HepG2 (cell line): Measurements from ENCODE around the gene NEK9. TPM values are rescaled to one million over a fixed set of nuclear protein-coding genes. Genes with fewer than 3 reads are reported as not detected.

Source experiments
- ATAC-seq: fragments of 200-7000 bp; cut with Tn5 transposase; 3 replicates; pipeline ENCODE4 v1.9.1; 2020; ENCODE audit warnings: mild to moderate bottlenecking, moderate library complexity
- BruUV-seq: library from RNA; stranded (reverse); fragments of 400-500 nt; replicated peaks from 2 replicates; lab custom pipeline; 2021; lab: Mats Ljungman, UMichigan
- CTCF ChIA-PET: fragments of 300-600 bp; formaldehyde crosslinking; extraction: SDS; loops from one replicate; lab custom pipeline; 2021; ENCODE audit warnings: low total read pairs, inconsistent platforms, low intra/inter-chr PET ratio; lab: Yijun Ruan, JAX
- POLR2A ChIA-PET: fragments of 350-600 bp; sonication (Branson Sonifier 250); formaldehyde crosslinking; loops from one replicate; lab custom pipeline; 2020; ENCODE audit warnings: antibody characterized with exemption, inconsistent platforms; lab: Yijun Ruan, JAX
- DNase-seq: peaks from one replicate; pipeline ENCODE4 v3.0.0-alpha.2; 2015; ENCODE audit warnings: low spot score
- FAIRE-seq: peaks from 3 replicates; lab custom pipeline; 2011; peaks lifted over from hg19 to GRCh38; lab: Jason Lieb, UNC
- H2AFZ ChIP-seq: one replicate; pipeline ENCODE4 v1.6.1; 2011; ENCODE audit warnings: low read length, inconsistent platforms
- H3K27ac ChIP-seq: fragments of 300-600 bp; 3 replicates; pipeline ENCODE4 v1.8.0; 2011; ENCODE audit warnings: mixed run types, mild to moderate bottlenecking, mixed read lengths, low read length, inconsistent platforms; ENCODE audit not compliant: insufficient read depth; ENCODE audit errors: extremely low read length
- H3K27me3 ChIP-seq, 2 experiments: fragments of 200-600 bp in 1 of 2; 2 replicates in 1 of 2; 3 replicates in 1 of 2; pipeline versions ENCODE4 v1.6.0 to v1.8.0; 2011; ENCODE audit warnings: low read length in 2 of 2, mild to moderate bottlenecking in 2 of 2, moderate library complexity in 2 of 2, inconsistent platforms in 1 of 2; ENCODE audit not compliant: insufficient read depth in 2 of 2, control insufficient read depth in 1 of 2
- H3K36me3 ChIP-seq, 2 experiments: fragments of 200-600 bp in 1 of 2; replicated peaks in 1 of 2; 2 replicates in 1 of 2; 3 replicates in 1 of 2; pipeline versions ENCODE4 v1.5.1 to v1.8.0; 2011; ENCODE audit warnings: low read length in 2 of 2, inconsistent platforms in 1 of 2; ENCODE audit not compliant: insufficient read depth in 2 of 2, control insufficient read depth in 1 of 2
- H3K4me1 ChIP-seq: 2 replicates; pipeline ENCODE4 v1.5.1; 2012; ENCODE audit warnings: low read length, inconsistent platforms; ENCODE audit not compliant: insufficient read depth
- H3K4me2 ChIP-seq: 2 replicates; pipeline ENCODE4 v1.6.0; 2011; ENCODE audit warnings: low read depth, low read length, inconsistent platforms
- H3K4me3 ChIP-seq, 3 experiments: fragments of 200-600 bp in 1 of 3; sonication (generic), shearing (Covaris generic) in 1 of 3; replicated peaks in 1 of 3; 2 replicates each; pipeline ENCODE4 v1.5.1; 2011 to 2016; ENCODE audit warnings: low read length in 3 of 3, inconsistent platforms in 2 of 3, low read depth in 2 of 3, mild to moderate bottlenecking in 2 of 3, control low read depth in 1 of 3, mixed read lengths in 1 of 3; ENCODE audit not compliant: insufficient read depth in 1 of 3
- H3K79me2 ChIP-seq: one replicate; pipeline ENCODE4 v1.6.1; 2011; ENCODE audit warnings: low read length, inconsistent platforms; ENCODE audit not compliant: insufficient read depth
- H3K9ac ChIP-seq: 2 replicates; pipeline ENCODE4 v1.6.0; 2011; ENCODE audit warnings: mild to moderate bottlenecking, low read depth, low read length, inconsistent platforms; ENCODE audit not compliant: insufficient read depth
- H3K9me3 ChIP-seq: 2 replicates; pipeline ENCODE4 v1.5.1; 2012; ENCODE audit warnings: mild to moderate bottlenecking, low read length
- H4K20me1 ChIP-seq: 2 replicates; pipeline ENCODE4 v1.6.0; 2011; ENCODE audit warnings: inconsistent platforms, mild to moderate bottlenecking, low read length, moderate library complexity; ENCODE audit not compliant: insufficient read depth
- CBX2 ChIP-seq, 2 experiments: fragments of 200-600 bp in 1 of 2; sonication (generic); formaldehyde crosslinking in 1 of 2; IDR thresholded peaks; 2 replicates each; pipeline versions ENCODE4 v1.7.0 to v1.8.1; 2018 to 2022; ENCODE audit warnings: low read depth in 2 of 2, low read length in 1 of 2, mild to moderate bottlenecking in 1 of 2, missing genetic modification reagents in 1 of 2
- EHMT2 ChIP-seq: fragments of 200-600 bp; sonication (generic); IDR thresholded peaks from 2 replicates; pipeline ENCODE4 v1.7.0; 2017; ENCODE audit warnings: antibody characterized with exemption, low read depth, low read length, borderline replicate concordance
- MED1 ChIP-seq: sonication (generic); formaldehyde crosslinking; IDR thresholded peaks from 2 replicates; pipeline ENCODE4 v1.4.0; 2020; ENCODE audit warnings: missing genetic modification reagents
- SIX1 ChIP-seq: sonication (generic); formaldehyde crosslinking; IDR thresholded peaks from 2 replicates; pipeline ENCODE4 v1.4.0; 2020; ENCODE audit warnings: missing genetic modification reagents, borderline replicate concordance
- SOX6 ChIP-seq, 2 experiments: fragments of 450-650 bp in 1 of 2; sonication (generic) in 1 of 2; formaldehyde crosslinking in 1 of 2; IDR thresholded peaks; 2 replicates each; pipeline versions ENCODE4 v1.4.0 to v1.6.1; 2017 to 2020; ENCODE audit warnings: antibody characterized with exemption in 1 of 2, mild to moderate bottlenecking in 1 of 2, missing genetic modification reagents in 1 of 2
- TBP ChIP-seq: sonication (generic); formaldehyde crosslinking; IDR thresholded peaks from 2 replicates; pipeline ENCODE4 v1.5.0; 2020; ENCODE audit warnings: missing genetic modification reagents
- THAP8 ChIP-seq: sonication (generic); formaldehyde crosslinking; IDR thresholded peaks from 2 replicates; pipeline ENCODE4 v1.5.1; 2020; ENCODE audit warnings: missing genetic modification reagents, mild to moderate bottlenecking, borderline replicate concordance
- ZBTB1 ChIP-seq: sonication (generic); formaldehyde crosslinking; IDR thresholded peaks from 2 replicates; pipeline ENCODE4 v1.4.0; 2020; ENCODE audit warnings: missing genetic modification reagents, borderline replicate concordance
- ZNF121 ChIP-seq: sonication (generic); formaldehyde crosslinking; IDR thresholded peaks from 2 replicates; pipeline ENCODE4 v1.5.0; 2020; ENCODE audit warnings: mild to moderate bottlenecking, missing genetic modification reagents
- ZNF704 ChIP-seq: sonication (generic); formaldehyde crosslinking; IDR thresholded peaks from 2 replicates; pipeline ENCODE4 v1.8.1; 2023; ENCODE audit warnings: mild to moderate bottlenecking, inconsistent platforms, moderate library complexity, missing genetic modification reagents, borderline replicate concordance
- WGBS: methylation state at CpG from one replicate; pipeline ENCODE4 v1.1.6; 2017; ENCODE audit warnings: low lambda C conversion rate; 5-methylcytosine and 5-hydroxymethylcytosine counted together
- in situ Hi-C: cut with HindIII; loops from 2 replicates; pipeline ENCODE4 v1.10.0; 2017; ENCODE audit warnings: low pct_unique_long_range_greater_than_20kb; ENCODE audit not compliant: extremely low pct_ligation_motif_present
- intact Hi-C: fragments of 100-400 bp; cut with micrococcal nuclease; formaldehyde crosslinking; loops from one replicate; pipeline ENCODE4 v1.10.0; 2022; ENCODE audit not compliant: unreplicated experiment
- polyA plus RNA-seq, 8 experiments: library from polyadenylated mRNA; depleted of rRNA in 3 of 8; stranded (reverse) in 7 of 8; unstranded in 1 of 8; fragments of >200 nt; fragmentation: Illumina TruSeq in 4 of 8; extraction: Trizol in 4 of 8; gene quantifications; 2 replicates each; pipeline versions ENCODE4 v1.2.1 to v1.2.3, GENCODE V29; 2011 to 2016; ENCODE audit warnings: low read depth in 4 of 8, missing spikeins in 1 of 8, mixed read lengths in 1 of 8; ENCODE audit not compliant: insufficient read depth in 1 of 8
- total RNA-seq, 5 experiments: library from RNA; depleted of rRNA; stranded (reverse); fragments of >200 nt; fragmentation: Illumina TruSeq; extraction: Trizol; gene quantifications; 2 replicates each; pipeline ENCODE4 v1.2.3, GENCODE V29; 2016; ENCODE audit warnings: low read depth in 1 of 5

The NEK9 gene
- total and polyA plus RNA-seq, 2 of the 13 experiments (the other 11 are each of a cell fraction or from before 2014, with no cell fraction given): 16.5 to 27.3 TPM

GRCh38 chr14:75140620-75141019 lies 13.8 kb upstream of the NEK9 start:
- Histone ChIP-seq H3K4me3 (no peak overlapping the region), H3K27me3 (no peaks in the 10 kb centered on the region), H2AFZ (no peak overlapping the region), H3K4me2 (no peak overlapping the region), H3K4me1 (peaks cover 14% of the 10 kb centered on the region; the same call in 1 of the 2 replicates), H3K9ac (no peak overlapping the region), H3K27ac (no peak overlapping the region), H4K20me1 (no peaks in the 10 kb centered on the region), H3K36me3 (peaks cover 0 to 15% of the 10 kb centered on the region in 2 experiments), H3K79me2 (peaks cover 29% of the 10 kb centered on the region), H3K9me3 (no peaks in the 10 kb centered on the region)
- no TSS peak for BruUV-seq
- intact Hi-C loops (no loop called here), in situ Hi-C loops (no loop called here)
- ChIA-PET POLR2A (no interaction called here), CTCF (no interaction called here)
- TF ChIP-seq ZNF121 (CRISPR knock-in tag) (peak; percentile 72), MED1 (CRISPR knock-in tag) (no peak), EHMT2 (no peak), TBP (CRISPR knock-in tag) (no peak)
- no peak for DNase-seq
- ATAC-seq: no peak
- FAIRE-seq: no peak
- WGBS: 92% methylated on average over 2 of the region's 2 CpGs

GRCh38 chr14:75139185-75139584 lies 12.3 kb upstream of the NEK9 start:
- no peak for TF ChIP-seq CBX2 (IDR thresholded peaks at IDR 0.05; ENCODE audit: low read depth, low read length)
- TF ChIP-seq CBX2 (CRISPR knock-in tag; IDR thresholded peaks at IDR 0.05; ENCODE audit: low read depth): no peak
- TF ChIP-seq ZBTB1: no peak
- TF ChIP-seq THAP8 (CRISPR knock-in tag): no peak
- TF ChIP-seq SOX6 (IDR thresholded peaks at IDR 0.05): no peak
- TF ChIP-seq SOX6 (CRISPR knock-in tag; IDR thresholded peaks at IDR 0.05): no peak
- TF ChIP-seq SIX1: no peak
- no peak for TF ChIP-seq ZNF704 (CRISPR knock-in tag)
- TF ChIP-seq, all 625 proteins: peak for 0
- no peak overlapping the region for H3K4me2 ChIP-seq
- BruUV-seq: no TSS peak
- DNase-seq (no peak), FAIRE-seq (no peak), ATAC-seq (no peak)
- H3K79me2 ChIP-seq: peaks cover 29% of the 10 kb centered on the region
- POLR2A ChIA-PET: interaction anchor here (1.5 kb wide), 1 partner anchor 9 kb away, joined by 3 read pairs; no protein-coding TSS in a partner anchor
- WGBS: 96% methylated on average over 2 of the region's 2 CpGs
- H3K9me3 ChIP-seq: no peaks in the 10 kb centered on the region
- H3K4me1 ChIP-seq: peaks cover 9% of the 10 kb centered on the region; the same call in 1 of the 2 replicates
- in situ Hi-C loops (no loop called here), intact Hi-C loops (no loop called here)
- CTCF ChIA-PET: no interaction called here
- no peak overlapping the region for H3K9ac ChIP-seq
- H3K4me3 ChIP-seq: no peak overlapping the region
- peaks cover 11 to 15% of the 10 kb centered on the region in 2 experiments for H3K36me3 ChIP-seq
- no peaks in the 10 kb centered on the region for H3K27me3 ChIP-seq
- no peaks in the 10 kb centered on the region for H4K20me1 ChIP-seq
- no peak overlapping the region for H2AFZ ChIP-seq
- no peak overlapping the region for H3K27ac ChIP-seq
